ENCODE data around the gene KCNJ14. TPM values are rescaled to one million over a fixed set of nuclear protein-coding genes. Genes with fewer than 3 reads are reported as not detected.

KCNJ14 gene
- total and polyA plus RNA-seq, 9 donors, result 0.48 to 2.2 (median 1.4) TPM

DNA sequence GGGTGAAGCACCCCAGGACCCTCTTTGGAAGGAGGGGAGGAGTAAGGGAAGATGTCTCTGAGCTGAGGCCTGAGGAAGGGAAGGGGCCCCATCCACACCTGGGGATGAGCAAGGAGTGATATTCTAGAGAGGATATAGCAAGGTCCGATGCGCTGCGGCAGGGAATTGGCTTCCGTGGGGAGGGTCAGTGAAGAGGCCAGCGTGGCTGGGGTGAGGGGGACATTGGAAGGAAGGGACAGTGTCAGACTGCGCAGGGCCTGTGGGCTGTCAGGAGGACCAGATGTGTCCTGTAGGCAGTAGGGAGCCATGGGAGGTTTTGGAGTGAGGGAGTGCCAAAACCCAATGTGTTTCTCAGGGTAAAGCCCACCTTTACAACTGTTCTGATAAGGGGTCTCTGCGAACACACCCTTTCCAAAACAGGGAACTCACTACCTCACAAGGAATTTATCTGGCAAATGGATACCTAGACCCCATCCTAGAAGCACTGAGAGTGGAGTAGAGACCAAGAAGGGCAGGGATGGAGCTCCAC lies 52.6 kb downstream of the KCNJ14 start:
- DNase-seq, result no peak
- H3K36me3 ChIP-seq, result no peaks in the 10 kb centered on the region
- H3K4me3 ChIP-seq, result no peak overlapping the region
- WGBS, 3 donors, result 86 to 87% (median 87%) methylated on average over 7 of the region's 7 CpGs
- intact Hi-C loops (cut with DNase I), result no loop called here
- no peak overlapping the region for H3K27ac ChIP-seq
- peaks cover 6% of the 10 kb centered on the region for H3K27me3 ChIP-seq
- TF ChIP-seq EP300 (IDR thresholded peaks at IDR 0.05), result no peak
- TF ChIP-seq, protein P1, sequence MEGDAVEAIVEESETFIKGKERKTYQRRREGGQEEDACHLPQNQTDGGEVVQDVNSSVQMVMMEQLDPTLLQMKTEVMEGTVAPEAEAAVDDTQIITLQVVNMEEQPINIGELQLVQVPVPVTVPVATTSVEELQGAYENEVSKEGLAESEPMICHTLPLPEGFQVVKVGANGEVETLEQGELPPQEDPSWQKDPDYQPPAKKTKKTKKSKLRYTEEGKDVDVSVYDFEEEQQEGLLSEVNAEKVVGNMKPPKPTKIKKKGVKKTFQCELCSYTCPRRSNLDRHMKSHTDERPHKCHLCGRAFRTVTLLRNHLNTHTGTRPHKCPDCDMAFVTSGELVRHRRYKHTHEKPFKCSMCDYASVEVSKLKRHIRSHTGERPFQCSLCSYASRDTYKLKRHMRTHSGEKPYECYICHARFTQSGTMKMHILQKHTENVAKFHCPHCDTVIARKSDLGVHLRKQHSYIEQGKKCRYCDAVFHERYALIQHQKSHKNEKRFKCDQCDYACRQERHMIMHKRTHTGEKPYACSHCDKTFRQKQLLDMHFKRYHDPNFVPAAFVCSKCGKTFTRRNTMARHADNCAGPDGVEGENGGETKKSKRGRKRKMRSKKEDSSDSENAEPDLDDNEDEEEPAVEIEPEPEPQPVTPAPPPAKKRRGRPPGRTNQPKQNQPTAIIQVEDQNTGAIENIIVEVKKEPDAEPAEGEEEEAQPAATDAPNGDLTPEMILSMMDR (IDR thresholded peaks at IDR 0.05), result no peak
- no peaks in the 10 kb centered on the region for H3K4me1 ChIP-seq (ENCODE audit: insufficient read depth)
- H3K9me3 ChIP-seq, result no peaks in the 10 kb centered on the region

DNA sequence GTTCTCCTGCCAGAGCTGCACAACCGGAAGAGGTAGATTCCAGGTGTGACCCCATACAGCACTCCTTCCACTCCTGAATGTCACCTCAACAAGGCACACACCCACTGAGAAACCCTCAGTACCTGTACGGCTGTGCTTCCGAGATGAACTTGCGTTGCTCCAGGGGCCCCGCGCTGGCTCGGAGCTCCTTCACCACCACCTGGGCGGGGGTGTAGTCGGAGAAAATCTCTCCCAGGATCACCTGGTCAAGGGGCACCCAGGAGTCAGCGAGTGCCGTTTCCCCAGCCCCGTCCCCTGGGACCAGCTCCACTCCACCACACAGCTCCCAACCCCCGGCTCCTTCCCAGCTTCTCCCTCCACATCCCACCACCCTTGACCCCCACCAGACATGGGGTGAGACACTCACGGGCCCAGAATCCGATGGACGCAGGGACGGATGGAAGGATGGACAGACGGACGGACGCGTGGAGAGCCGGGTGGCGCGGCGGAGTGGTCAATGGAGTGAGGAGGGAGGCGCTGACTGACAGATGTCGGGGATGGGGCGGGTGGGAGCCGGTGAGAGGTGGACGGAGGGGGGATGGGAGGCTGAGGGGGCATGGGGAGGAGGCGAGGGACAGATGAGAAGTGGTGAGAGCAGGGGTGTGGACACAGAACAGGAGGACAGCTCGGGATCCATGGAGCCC lies 53.5 kb downstream of the KCNJ14 start:
- no peaks in the 10 kb centered on the region for H3K36me3 ChIP-seq
- H3K27ac ChIP-seq, result no peak overlapping the region
- H3K27me3 ChIP-seq, result peaks cover 6% of the 10 kb centered on the region
- no peak overlapping the region for H3K4me3 ChIP-seq
- H3K9me3 ChIP-seq, result no peaks in the 10 kb centered on the region
- DNase-seq, result no peak
- intact Hi-C loops (cut with DNase I), result no loop called here
- TF ChIP-seq, protein P1 (IDR thresholded peaks at IDR 0.05), result no peak
- TF ChIP-seq EP300 (IDR thresholded peaks at IDR 0.05) (no peak), POLR2A (IDR thresholded peaks at IDR 0.05) (no peak)
- peaks cover 2% of the 10 kb centered on the region for H3K4me1 ChIP-seq (ENCODE audit: insufficient read depth)
- 71 to 81% (median 73%) methylated on average over 32 of the region's 32 CpGs for WGBS, 3 donors

DNA sequence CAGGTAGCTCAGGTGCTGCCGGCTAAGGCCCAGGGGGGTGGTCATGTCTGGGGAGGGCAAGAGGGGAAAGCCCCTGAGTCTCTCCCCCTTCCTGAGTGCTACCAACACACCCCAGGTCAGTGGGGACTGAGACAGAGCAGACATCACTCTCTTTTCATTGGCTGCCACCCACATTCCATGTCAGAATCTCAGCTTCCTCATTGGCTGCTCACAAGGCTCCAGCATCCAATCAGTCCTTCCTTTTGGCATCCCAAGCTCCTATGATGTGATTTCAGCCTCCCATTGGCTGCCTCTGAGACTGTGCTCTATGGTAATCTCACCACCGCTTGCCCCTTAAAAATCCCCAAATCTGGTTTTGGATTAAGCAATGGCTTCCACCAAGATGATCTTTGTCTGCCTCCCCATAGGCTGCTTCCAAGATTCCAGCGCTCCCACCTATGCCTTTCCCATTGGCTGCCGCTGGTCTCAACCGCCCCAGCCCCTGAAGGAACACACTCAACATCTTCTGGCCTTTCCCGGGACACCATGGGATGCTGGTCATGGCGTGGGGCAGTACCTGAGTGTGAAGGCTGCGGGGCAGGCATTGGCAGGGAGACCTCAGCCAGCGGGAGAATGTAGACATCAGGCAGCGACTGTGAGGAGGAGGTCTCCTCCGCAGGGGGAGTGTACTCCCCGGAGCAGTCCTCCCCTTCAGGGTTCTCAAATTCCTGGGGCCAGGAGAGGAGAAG lies 54.3 kb downstream of the KCNJ14 start:
- TF ChIP-seq POLR2A (IDR thresholded peaks at IDR 0.05), result no peak
- TF ChIP-seq, protein P1 (IDR thresholded peaks at IDR 0.05), result no peak
- TF ChIP-seq EP300 (IDR thresholded peaks at IDR 0.05), result no peak
- Histone ChIP-seq H3K36me3 (no peaks in the 10 kb centered on the region), H3K9me3 (no peaks in the 10 kb centered on the region), H3K27ac (no peak overlapping the region), H3K27me3 (peaks cover 6% of the 10 kb centered on the region), H3K4me3 (no peak overlapping the region), H3K4me1 (ENCODE audit: insufficient read depth) (peaks cover 2% of the 10 kb centered on the region)
- peak in 1 of 5 donors; percentile 23 for DNase-seq
- intact Hi-C loops (cut with DNase I), result no loop called here
- 68 to 75% (median 70%) methylated on average over 12 of the region's 12 CpGs for WGBS, 3 donors

DNA sequence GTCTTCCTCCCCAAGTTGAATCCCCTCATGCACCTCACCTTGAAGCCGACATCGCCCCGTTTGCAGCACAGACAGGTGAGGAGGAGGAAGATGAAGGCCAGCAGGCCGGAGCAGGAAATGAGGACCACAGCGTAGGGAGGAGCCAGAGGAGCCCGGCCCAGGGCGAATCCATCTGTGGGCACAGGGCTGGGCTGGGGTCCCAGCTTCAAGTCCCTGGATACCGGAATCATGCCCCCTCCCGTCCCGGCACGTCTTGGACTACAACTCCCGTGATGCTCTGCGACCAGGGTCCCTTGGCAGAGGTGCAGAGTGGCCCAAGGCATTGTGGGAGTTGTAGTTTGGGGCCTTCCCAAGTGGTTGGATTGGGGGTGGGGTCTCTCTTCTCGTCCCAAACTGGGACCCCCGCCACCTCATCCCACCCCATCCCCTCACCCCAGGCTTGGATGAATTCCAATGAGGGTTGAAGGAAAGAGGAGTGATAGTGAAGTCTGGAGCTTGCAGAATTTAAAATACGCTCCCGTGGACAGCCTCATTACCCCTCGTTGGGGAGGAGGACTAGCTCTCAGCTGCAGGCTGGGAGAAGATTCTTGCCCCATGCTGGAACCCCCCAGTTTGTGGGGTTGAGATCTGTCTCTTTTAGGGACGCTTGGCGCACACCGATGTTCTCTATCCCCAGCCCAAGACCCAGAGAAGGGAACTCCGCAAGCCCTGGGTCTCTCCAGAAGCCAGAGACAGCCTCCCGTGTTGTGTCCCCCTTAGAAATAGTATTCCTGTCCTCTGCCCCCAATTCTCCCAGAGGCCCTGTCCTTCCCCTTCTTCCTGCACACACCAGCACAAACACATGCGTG lies 55.3 kb downstream of the KCNJ14 start:
- intact Hi-C loops (cut with DNase I), result no loop called here
- Histone ChIP-seq H3K27ac (no peak overlapping the region), H3K4me3 (no peak overlapping the region), H3K36me3 (no peaks in the 10 kb centered on the region), H3K4me1 (ENCODE audit: insufficient read depth) (peaks cover 2% of the 10 kb centered on the region), H3K27me3 (peaks cover 6% of the 10 kb centered on the region), H3K9me3 (no peaks in the 10 kb centered on the region)
- TF ChIP-seq EP300 (IDR thresholded peaks at IDR 0.05) (no peak), POLR2A (IDR thresholded peaks at IDR 0.05) (no peak)
- TF ChIP-seq, protein P1 (IDR thresholded peaks at IDR 0.05), result no peak
- WGBS, 3 donors, result 8 to 9% (median 8%) methylated on average over 24 of the region's 24 CpGs
- DNase-seq, result peak; percentile 57 to 75 (median 73)
